ENCODE data around the gene ANKRD29.

ANKRD29 gene, protein sequence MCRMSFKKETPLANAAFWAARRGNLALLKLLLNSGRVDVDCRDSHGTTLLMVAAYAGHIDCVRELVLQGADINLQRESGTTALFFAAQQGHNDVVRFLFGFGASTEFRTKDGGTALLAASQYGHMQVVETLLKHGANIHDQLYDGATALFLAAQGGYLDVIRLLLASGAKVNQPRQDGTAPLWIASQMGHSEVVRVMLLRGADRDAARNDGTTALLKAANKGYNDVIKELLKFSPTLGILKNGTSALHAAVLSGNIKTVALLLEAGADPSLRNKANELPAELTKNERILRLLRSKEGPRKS

DNA sequence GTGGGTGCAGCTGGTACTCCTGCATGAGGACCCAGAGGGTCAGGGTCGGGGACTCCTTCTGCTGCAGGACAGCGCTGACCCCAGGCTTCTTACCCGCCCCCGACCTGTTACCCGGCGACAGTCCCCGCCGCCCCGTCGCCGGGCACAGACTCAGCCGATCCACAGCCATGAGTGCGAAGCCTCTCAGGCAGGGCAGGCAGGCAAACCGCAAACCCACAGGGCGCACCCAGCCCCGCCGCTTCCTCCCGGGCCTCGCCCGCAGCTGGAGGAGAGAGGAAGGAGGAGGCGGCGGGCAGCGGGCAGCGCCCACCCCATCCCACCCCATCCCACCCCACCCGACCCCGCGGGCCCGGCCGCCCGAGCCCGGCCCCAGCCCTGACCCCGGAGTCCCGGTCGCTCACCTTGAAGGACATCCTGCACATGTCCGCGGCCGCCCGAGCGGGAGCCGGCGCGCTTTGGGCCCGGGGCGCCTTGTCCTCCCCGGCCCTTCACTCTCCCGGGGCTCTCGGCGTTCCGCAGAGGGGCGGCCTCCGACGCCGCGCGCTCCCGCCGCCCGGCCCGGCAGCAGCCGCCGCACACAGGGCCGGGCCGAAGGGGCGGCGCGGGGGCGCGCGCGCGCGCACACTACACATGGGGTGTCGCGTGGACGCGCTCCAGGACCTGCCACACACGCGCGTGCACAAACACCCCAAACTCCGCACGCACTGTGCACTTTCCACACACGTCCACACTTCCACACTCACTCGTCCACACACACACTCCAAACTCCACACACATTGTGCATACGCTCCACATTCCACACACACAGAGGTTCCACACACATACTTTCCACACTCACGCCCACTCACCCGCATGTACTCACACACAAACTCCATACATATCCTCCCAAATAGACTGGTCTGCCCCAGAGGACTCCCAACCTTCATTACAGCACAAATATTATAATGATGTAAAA, at the start of gene ANKRD29:
ANKRD29 (minus strand) TSS at position 603 of the 955 bp plus-strand sequence; CDS start at position 422, 181 bp downstream.
- Histone ChIP-seq H3K4me1 (ENCODE audit: control insufficient read depth, insufficient read depth, low read length) (peaks cover 22% of the 10 kb centered on the region), H3K9me3 (ENCODE audit: control insufficient read depth, insufficient read depth, low read length) (no peaks in the 10 kb centered on the region), H3K27me3 (ENCODE audit: control insufficient read depth, insufficient read depth, low read length) (peaks cover 9% of the 10 kb centered on the region), H3K4me3 (ENCODE audit: low read depth, low read length) (peak within 1 kb of the TSS; percentile 74), H3K36me3 (ENCODE audit: control insufficient read depth, insufficient read depth, low read length) (no peaks in the 10 kb centered on the region), H3K9ac (ENCODE audit: low read depth, low read length) (no peak within 1 kb of the TSS), H3K27ac (ENCODE audit: low read depth, low read length) (no peak within 1 kb of the TSS)

- peaks cover 2% of the 10 kb centered on the region; the same call in 1 of the 2 replicates for H3K4me1 ChIP-seq (ENCODE audit: control insufficient read depth, insufficient read depth, low read length)
- H3K36me3 ChIP-seq (ENCODE audit: control insufficient read depth, insufficient read depth, low read length) = no peaks in the 10 kb centered on the region
- H3K9me3 ChIP-seq (ENCODE audit: control insufficient read depth, insufficient read depth, low read length) = no peaks in the 10 kb centered on the region
- H3K27ac ChIP-seq (ENCODE audit: low read depth, low read length) = no peak overlapping the region
- no peaks in the 10 kb centered on the region for H3K27me3 ChIP-seq (ENCODE audit: control insufficient read depth, insufficient read depth, low read length)
- no peak overlapping the region for H3K9ac ChIP-seq (ENCODE audit: low read depth, low read length)
- no peak overlapping the region for H3K4me3 ChIP-seq (ENCODE audit: low read depth, low read length)
Observed at GRCh38 chr18:23712445-23712844, 49.7 kb upstream of the ANKRD29 start.

DNA sequence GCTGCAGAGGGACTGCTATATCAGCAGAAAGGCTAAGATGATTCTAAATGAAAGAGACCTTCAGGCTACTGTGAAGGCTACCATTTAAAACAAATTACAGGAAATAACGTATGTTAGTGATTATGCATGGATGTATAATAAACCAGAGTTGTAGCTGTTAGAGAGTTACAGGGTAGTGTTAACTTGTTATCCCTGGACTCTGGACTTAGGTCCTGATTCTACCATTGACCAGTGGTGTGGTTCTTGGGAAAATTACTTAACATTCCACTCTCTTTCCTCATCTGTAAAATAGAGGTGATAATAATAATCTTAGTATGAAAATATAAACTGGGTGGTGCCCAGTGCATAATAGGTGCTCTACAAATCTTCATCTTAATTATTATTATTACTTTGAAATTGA, 48.7 kb upstream of the ANKRD29 start:
- Histone ChIP-seq H3K4me1 (ENCODE audit: control insufficient read depth, insufficient read depth, low read length) (no peaks in the 10 kb centered on the region), H3K27me3 (ENCODE audit: control insufficient read depth, insufficient read depth, low read length) (no peaks in the 10 kb centered on the region), H3K9ac (ENCODE audit: low read depth, low read length) (no peak overlapping the region), H3K4me3 (ENCODE audit: low read depth, low read length) (no peak overlapping the region), H3K36me3 (ENCODE audit: control insufficient read depth, insufficient read depth, low read length) (no peaks in the 10 kb centered on the region), H3K27ac (ENCODE audit: low read depth, low read length) (no peak overlapping the region), H3K9me3 (ENCODE audit: control insufficient read depth, insufficient read depth, low read length) (no peaks in the 10 kb centered on the region)

- Histone ChIP-seq H3K27me3 (ENCODE audit: control insufficient read depth, insufficient read depth, low read length) (no peaks in the 10 kb centered on the region), H3K4me1 (ENCODE audit: control insufficient read depth, insufficient read depth, low read length) (no peaks in the 10 kb centered on the region), H3K4me3 (ENCODE audit: low read depth, low read length) (no peak overlapping the region), H3K9ac (ENCODE audit: low read depth, low read length) (no peak overlapping the region), H3K27ac (ENCODE audit: low read depth, low read length) (no peak overlapping the region), H3K9me3 (ENCODE audit: control insufficient read depth, insufficient read depth, low read length) (no peaks in the 10 kb centered on the region), H3K36me3 (ENCODE audit: control insufficient read depth, insufficient read depth, low read length) (no peaks in the 10 kb centered on the region)
Observed at GRCh38 chr18:23710946-23711345, 48.2 kb upstream of the ANKRD29 start.

DNA sequence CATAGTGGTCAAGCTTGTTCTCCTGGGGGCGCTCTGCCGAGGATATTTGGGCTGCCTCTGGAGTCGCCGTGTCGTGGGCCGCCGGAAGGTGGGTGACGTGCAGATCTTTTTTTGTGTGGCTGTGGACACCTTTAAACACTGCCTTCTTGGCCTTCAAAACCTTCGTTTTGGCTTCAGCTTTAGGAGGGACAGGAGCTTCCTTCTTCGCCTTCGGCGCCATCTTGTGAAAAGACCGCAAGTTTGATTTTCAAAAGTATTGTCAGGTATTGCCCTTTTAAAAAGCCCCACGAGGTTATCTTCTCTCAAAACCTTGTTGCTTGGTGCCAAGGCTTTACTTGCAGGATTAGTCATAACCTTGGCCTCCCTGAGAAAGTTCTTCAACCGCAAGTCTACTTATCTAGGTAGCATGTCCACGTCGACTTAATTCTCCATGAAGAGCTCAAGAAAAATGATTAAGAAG, 47.4 kb upstream of the ANKRD29 start:
- H3K9me3 ChIP-seq (ENCODE audit: control insufficient read depth, insufficient read depth, low read length) = no peaks in the 10 kb centered on the region
- H3K36me3 ChIP-seq (ENCODE audit: control insufficient read depth, insufficient read depth, low read length) = no peaks in the 10 kb centered on the region
- no peak overlapping the region for H3K4me3 ChIP-seq (ENCODE audit: low read depth, low read length)
- no peaks in the 10 kb centered on the region for H3K27me3 ChIP-seq (ENCODE audit: control insufficient read depth, insufficient read depth, low read length)
- no peak overlapping the region for H3K9ac ChIP-seq (ENCODE audit: low read depth, low read length)
- H3K4me1 ChIP-seq (ENCODE audit: control insufficient read depth, insufficient read depth, low read length) = no peaks in the 10 kb centered on the region
- H3K27ac ChIP-seq (ENCODE audit: low read depth, low read length) = no peak overlapping the region

DNA sequence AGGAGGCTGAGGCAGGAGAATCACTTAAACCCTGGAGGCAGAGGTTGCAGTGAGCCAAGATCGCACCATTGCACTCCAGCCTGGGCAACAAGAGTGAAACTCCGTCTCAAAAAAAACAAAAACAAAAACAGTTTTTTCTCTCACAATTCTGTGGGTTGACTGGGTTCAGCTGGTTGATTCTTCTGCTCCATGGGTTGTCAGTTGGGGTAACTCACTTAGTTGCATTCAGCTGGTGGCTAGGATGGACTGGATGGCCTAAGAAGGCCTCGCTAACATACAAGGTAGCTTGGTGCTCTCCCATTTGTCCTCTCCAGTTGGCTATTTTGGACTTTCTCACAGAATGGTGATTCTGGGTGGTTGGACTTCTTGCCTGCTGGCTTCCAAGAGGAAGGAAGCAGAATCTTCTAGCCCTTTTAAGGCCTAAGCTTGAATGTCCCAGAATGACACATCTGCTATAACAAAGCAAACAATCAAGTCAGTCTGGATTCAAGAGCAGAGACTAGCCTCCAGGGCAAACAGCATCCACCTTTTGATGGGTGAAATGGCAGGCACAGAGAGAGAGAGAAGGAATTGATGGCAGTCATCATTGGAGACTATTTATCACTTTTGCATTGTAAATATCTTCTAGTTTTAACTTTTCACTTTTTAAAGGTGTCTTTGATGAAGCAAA, 44.4 kb upstream of the ANKRD29 start:
- H3K9me3 ChIP-seq (ENCODE audit: control insufficient read depth, insufficient read depth, low read length) = no peaks in the 10 kb centered on the region
- H3K27me3 ChIP-seq (ENCODE audit: control insufficient read depth, insufficient read depth, low read length) = no peaks in the 10 kb centered on the region
- no peaks in the 10 kb centered on the region for H3K36me3 ChIP-seq (ENCODE audit: control insufficient read depth, insufficient read depth, low read length)
- no peaks in the 10 kb centered on the region for H3K4me1 ChIP-seq (ENCODE audit: control insufficient read depth, insufficient read depth, low read length)
- no peak overlapping the region for H3K27ac ChIP-seq (ENCODE audit: low read depth, low read length)
- no peak overlapping the region for H3K4me3 ChIP-seq (ENCODE audit: low read depth, low read length)
- no peak overlapping the region for H3K9ac ChIP-seq (ENCODE audit: low read depth, low read length)

DNA sequence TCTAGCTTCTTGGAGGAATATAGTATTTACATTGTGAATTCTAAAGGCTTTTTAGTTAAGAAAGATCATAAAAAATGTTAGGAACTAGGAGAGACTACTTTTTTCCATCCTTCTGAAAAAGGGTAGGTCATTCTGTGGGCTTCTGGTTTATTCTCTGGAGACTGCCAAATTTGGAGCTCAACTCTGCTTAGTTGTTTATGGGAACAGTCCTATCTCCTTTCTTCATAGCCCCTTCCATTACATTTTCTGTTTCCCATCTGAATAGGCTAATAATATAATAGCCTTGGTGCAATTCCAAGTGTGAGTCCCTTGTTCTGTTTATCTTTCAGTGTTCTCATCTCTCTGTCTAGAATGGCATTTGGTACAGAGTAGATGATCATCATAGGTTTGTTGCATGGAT, 42.1 kb upstream of the ANKRD29 start:
- Histone ChIP-seq H3K9me3 (ENCODE audit: control insufficient read depth, insufficient read depth, low read length) (no peaks in the 10 kb centered on the region), H3K4me1 (ENCODE audit: control insufficient read depth, insufficient read depth, low read length) (no peaks in the 10 kb centered on the region), H3K9ac (ENCODE audit: low read depth, low read length) (no peak overlapping the region), H3K27me3 (ENCODE audit: control insufficient read depth, insufficient read depth, low read length) (no peaks in the 10 kb centered on the region), H3K27ac (ENCODE audit: low read depth, low read length) (no peak overlapping the region), H3K4me3 (ENCODE audit: low read depth, low read length) (no peak overlapping the region), H3K36me3 (ENCODE audit: control insufficient read depth, insufficient read depth, low read length) (no peaks in the 10 kb centered on the region)

GRCh38 chr18:23703987-23704384, 41.3 kb upstream of the ANKRD29 start:
- Histone ChIP-seq H3K27ac (ENCODE audit: low read depth, low read length) (no peak overlapping the region), H3K9ac (ENCODE audit: low read depth, low read length) (no peak overlapping the region), H3K4me3 (ENCODE audit: low read depth, low read length) (no peak overlapping the region)

GRCh38 chr18:23703057-23703986, 40.6 kb upstream of the ANKRD29 start:
- Histone ChIP-seq H3K9me3 (ENCODE audit: control insufficient read depth, insufficient read depth, low read length) (no peaks in the 10 kb centered on the region), H3K27me3 (ENCODE audit: control insufficient read depth, insufficient read depth, low read length) (no peaks in the 10 kb centered on the region), H3K36me3 (ENCODE audit: control insufficient read depth, insufficient read depth, low read length) (no peaks in the 10 kb centered on the region), H3K27ac (ENCODE audit: low read depth, low read length) (no peak overlapping the region), H3K4me3 (ENCODE audit: low read depth, low read length) (no peak overlapping the region), H3K9ac (ENCODE audit: low read depth, low read length) (no peak overlapping the region), H3K4me1 (ENCODE audit: control insufficient read depth, insufficient read depth, low read length) (no peaks in the 10 kb centered on the region)

More at GRCh38 chr18:23703987-23704384, 41.3 kb upstream of the ANKRD29 start:
- H3K27me3 ChIP-seq (ENCODE audit: control insufficient read depth, insufficient read depth, low read length) = no peaks in the 10 kb centered on the region
- no peaks in the 10 kb centered on the region for H3K4me1 ChIP-seq (ENCODE audit: control insufficient read depth, insufficient read depth, low read length)
- no peaks in the 10 kb centered on the region for H3K36me3 ChIP-seq (ENCODE audit: control insufficient read depth, insufficient read depth, low read length)
- H3K9me3 ChIP-seq (ENCODE audit: control insufficient read depth, insufficient read depth, low read length) = no peaks in the 10 kb centered on the region

GRCh38 chr18:23702606-23703005, 39.9 kb upstream of the ANKRD29 start:
- Histone ChIP-seq H3K27ac (ENCODE audit: low read depth, low read length) (no peak overlapping the region), H3K4me3 (ENCODE audit: low read depth, low read length) (no peak overlapping the region), H3K9ac (ENCODE audit: low read depth, low read length) (no peak overlapping the region), H3K9me3 (ENCODE audit: control insufficient read depth, insufficient read depth, low read length) (no peaks in the 10 kb centered on the region), H3K27me3 (ENCODE audit: control insufficient read depth, insufficient read depth, low read length) (no peaks in the 10 kb centered on the region), H3K4me1 (ENCODE audit: control insufficient read depth, insufficient read depth, low read length) (no peaks in the 10 kb centered on the region), H3K36me3 (ENCODE audit: control insufficient read depth, insufficient read depth, low read length) (no peaks in the 10 kb centered on the region)
